Measurements from ENCODE around the gene CACNA1D. TPM values are rescaled to one million over a fixed set of nuclear protein-coding genes. Genes with fewer than 3 reads are reported as not detected.

The CACNA1D gene
- total and polyA plus RNA-seq, 2 donors (not counting 1 experiment from before 2014, with no cell fraction given): 0.17 to 0.37 TPM

DNA sequence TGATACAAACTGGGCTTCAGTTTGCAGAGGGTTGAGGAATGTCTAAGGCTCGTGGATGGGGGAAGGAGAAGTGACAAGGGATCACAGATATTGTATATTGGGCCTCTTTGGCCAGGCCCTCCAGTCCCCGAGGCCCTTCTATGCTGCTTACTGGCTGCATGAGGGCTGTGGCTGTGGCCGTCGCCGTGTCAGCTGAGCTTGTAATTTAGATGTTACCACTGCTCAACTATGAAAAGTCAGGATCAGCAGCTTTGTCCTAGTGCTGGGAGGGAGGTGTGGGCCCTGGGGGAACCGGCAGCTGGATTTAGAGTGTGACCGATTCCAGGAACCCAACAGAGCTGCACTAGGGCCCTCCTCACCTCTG lies 51.6 kb downstream of the CACNA1D start:
- Histone ChIP-seq H2AFZ (ENCODE audit: low read length) (no peak overlapping the region), H3K27ac (ENCODE audit: insufficient read depth, low read length) (no peak overlapping the region), H3K4me1 (ENCODE audit: control insufficient read depth, extremely low read depth, insufficient read depth, low read length) (no peaks in the 10 kb centered on the region), H3K36me3 (ENCODE audit: control insufficient read depth, insufficient read depth, low read length) (no peaks in the 10 kb centered on the region), H3K4me3 (replicated peaks in 1 of 4; ENCODE audit: control extremely low read depth in 1 of 4, insufficient read depth in 1 of 4, low read depth in 3 of 4, low read length in 4 of 4) (no peak overlapping the region), H4K20me1 (ENCODE audit: control insufficient read depth, extremely low read depth, insufficient read depth, low read length) (no peaks in the 10 kb centered on the region), H3K9ac (ENCODE audit: insufficient read depth, low read length) (no peak overlapping the region), H3K4me2 (ENCODE audit: extremely low read depth, insufficient read depth, low read length) (no peak overlapping the region), H3K27me3 (ENCODE audit: control insufficient read depth, insufficient read depth, low read length) (peaks cover 4% of the 10 kb centered on the region), H3K79me2 (ENCODE audit: control insufficient read depth, insufficient read depth, low read length) (no peaks in the 10 kb centered on the region), H3K9me3 (ENCODE audit: control insufficient read depth, insufficient read depth, low read depth, low read length) (no peaks in the 10 kb centered on the region)
- no peak for DNase-seq (ENCODE audit: low read depth in 2 of 2)
- TF ChIP-seq EZH2 (IDR thresholded peaks at IDR 0.05; ENCODE audit: low read length, missing control alignments) (no peak), CTCF (conservative IDR thresholded peaks at IDR 0.05 in 1 of 2, IDR thresholded peaks at IDR 0.05 in 1 of 2; ENCODE audit: low read depth in 1 of 2, low read length in 2 of 2) (no peak)

DNA sequence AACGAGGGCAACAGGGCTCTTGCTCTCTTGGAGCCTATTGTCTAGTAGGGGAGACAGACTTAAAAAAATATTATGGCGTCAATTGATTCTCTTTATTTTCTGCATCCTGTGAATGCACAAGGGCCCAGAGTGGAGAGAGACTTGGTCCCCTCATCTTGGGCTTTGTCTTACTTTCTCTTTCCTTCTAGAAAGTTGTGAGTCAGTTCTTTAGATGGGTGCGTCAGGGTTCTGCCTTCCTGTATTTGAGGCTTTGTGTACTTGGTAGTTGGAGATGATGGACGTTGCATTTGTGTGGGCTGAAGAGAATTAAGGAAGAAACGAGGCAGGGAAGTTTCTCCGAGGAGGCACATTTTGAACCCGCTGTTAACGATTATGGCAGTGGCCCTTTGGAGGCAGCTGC lies 52.9 kb downstream of the CACNA1D start:
- Histone ChIP-seq H3K27ac (ENCODE audit: insufficient read depth, low read length) (no peak overlapping the region), H3K4me2 (ENCODE audit: extremely low read depth, insufficient read depth, low read length) (no peak overlapping the region), H3K9ac (ENCODE audit: insufficient read depth, low read length) (no peak overlapping the region), H3K79me2 (ENCODE audit: control insufficient read depth, insufficient read depth, low read length) (no peaks in the 10 kb centered on the region), H2AFZ (ENCODE audit: low read length) (no peak overlapping the region), H3K4me1 (ENCODE audit: control insufficient read depth, extremely low read depth, insufficient read depth, low read length) (no peaks in the 10 kb centered on the region), H3K4me3 (replicated peaks in 1 of 4; ENCODE audit: control extremely low read depth in 1 of 4, insufficient read depth in 1 of 4, low read depth in 3 of 4, low read length in 4 of 4) (no peak overlapping the region), H3K27me3 (ENCODE audit: control insufficient read depth, insufficient read depth, low read length) (peaks cover 4% of the 10 kb centered on the region), H3K9me3 (ENCODE audit: control insufficient read depth, insufficient read depth, low read depth, low read length) (no peaks in the 10 kb centered on the region), H3K36me3 (ENCODE audit: control insufficient read depth, insufficient read depth, low read length) (no peaks in the 10 kb centered on the region), H4K20me1 (ENCODE audit: control insufficient read depth, extremely low read depth, insufficient read depth, low read length) (no peaks in the 10 kb centered on the region)
- no peak for DNase-seq (ENCODE audit: low read depth in 2 of 2)
- TF ChIP-seq CTCF (conservative IDR thresholded peaks at IDR 0.05 in 1 of 2, IDR thresholded peaks at IDR 0.05 in 1 of 2; ENCODE audit: low read depth in 1 of 2, low read length in 2 of 2) (no peak), EZH2 (IDR thresholded peaks at IDR 0.05; ENCODE audit: low read length, missing control alignments) (no peak)

DNA sequence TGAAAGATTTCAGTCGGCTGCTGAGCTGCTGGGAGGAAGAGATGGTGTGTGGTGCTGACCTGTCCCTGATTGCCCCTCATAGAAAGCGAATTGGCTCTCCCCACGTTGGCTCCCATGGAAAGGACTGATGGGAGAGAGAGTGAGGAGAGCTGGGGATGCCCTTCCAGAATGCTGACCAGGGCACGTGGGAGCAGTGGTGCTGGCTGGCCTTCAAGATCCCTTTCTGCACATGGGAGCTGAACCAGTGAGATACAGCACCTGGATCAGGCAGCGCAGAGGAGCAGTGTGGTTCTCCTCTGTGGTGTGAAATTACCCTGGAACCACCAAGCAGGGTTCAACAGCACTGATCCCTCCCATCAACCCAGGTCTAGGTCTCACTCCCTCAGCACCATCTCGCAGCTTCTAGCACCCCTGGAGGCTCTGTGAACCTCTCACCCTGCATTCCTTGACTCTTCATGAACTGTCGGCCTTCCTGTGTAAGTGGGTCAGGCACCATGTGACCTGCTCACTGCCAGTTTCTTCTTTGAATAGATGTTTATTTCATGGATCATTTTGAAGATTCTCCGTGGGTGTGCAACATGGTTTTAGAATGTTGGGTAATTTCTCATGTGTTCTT lies 55.7 kb downstream of the CACNA1D start:
- Histone ChIP-seq H3K27me3 (ENCODE audit: control insufficient read depth, insufficient read depth, low read length) (peaks cover under 1% of the 10 kb centered on the region), H3K9me3 (ENCODE audit: control insufficient read depth, insufficient read depth, low read depth, low read length) (no peaks in the 10 kb centered on the region), H3K4me2 (ENCODE audit: extremely low read depth, insufficient read depth, low read length) (no peak overlapping the region), H4K20me1 (ENCODE audit: control insufficient read depth, extremely low read depth, insufficient read depth, low read length) (no peaks in the 10 kb centered on the region), H3K4me3 (replicated peaks in 1 of 4; ENCODE audit: control extremely low read depth in 1 of 4, insufficient read depth in 1 of 4, low read depth in 3 of 4, low read length in 4 of 4) (no peak overlapping the region), H3K79me2 (ENCODE audit: control insufficient read depth, insufficient read depth, low read length) (no peaks in the 10 kb centered on the region), H3K27ac (ENCODE audit: insufficient read depth, low read length) (no peak overlapping the region), H2AFZ (ENCODE audit: low read length) (no peak overlapping the region), H3K36me3 (ENCODE audit: control insufficient read depth, insufficient read depth, low read length) (no peaks in the 10 kb centered on the region), H3K4me1 (ENCODE audit: control insufficient read depth, extremely low read depth, insufficient read depth, low read length) (no peaks in the 10 kb centered on the region), H3K9ac (ENCODE audit: insufficient read depth, low read length) (no peak overlapping the region)
- TF ChIP-seq CTCF (conservative IDR thresholded peaks at IDR 0.05 in 1 of 2, IDR thresholded peaks at IDR 0.05 in 1 of 2; ENCODE audit: low read depth in 1 of 2, low read length in 2 of 2) (no peak), EZH2 (IDR thresholded peaks at IDR 0.05; ENCODE audit: low read length, missing control alignments) (no peak)
- DNase-seq (ENCODE audit: low read depth in 2 of 2): no peak
